HG03064 (cell line): ENCODE data around the gene QKI.

Source experiments
- ATAC-seq: cut with Tn5 transposase; IDR thresholded peaks from one replicate; pipeline ENCODE4 v1.9.1; 2021; ENCODE audit warnings: low read depth; ENCODE audit not compliant: unreplicated experiment

QKI gene

DNA sequence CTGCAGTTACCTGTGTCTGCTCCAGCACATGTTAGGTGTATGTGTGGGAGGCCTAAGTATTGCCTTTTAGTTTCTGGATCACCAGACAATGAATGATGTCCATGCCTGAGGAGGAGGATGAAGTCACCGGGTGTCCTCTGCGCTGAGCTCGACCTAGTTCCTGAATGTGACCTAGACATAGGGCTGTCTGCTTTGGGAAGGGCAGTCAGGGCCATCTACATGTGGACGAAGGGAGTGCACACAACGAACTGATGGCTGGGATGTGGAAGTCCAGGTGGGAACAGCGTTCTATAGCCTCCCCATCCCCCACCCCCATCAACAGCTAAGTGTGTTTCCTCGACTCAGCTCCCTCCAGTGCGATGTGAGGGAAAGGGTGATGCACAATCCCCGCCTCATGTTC, 186.3 kb downstream of the QKI start:
- no peak for ATAC-seq

DNA sequence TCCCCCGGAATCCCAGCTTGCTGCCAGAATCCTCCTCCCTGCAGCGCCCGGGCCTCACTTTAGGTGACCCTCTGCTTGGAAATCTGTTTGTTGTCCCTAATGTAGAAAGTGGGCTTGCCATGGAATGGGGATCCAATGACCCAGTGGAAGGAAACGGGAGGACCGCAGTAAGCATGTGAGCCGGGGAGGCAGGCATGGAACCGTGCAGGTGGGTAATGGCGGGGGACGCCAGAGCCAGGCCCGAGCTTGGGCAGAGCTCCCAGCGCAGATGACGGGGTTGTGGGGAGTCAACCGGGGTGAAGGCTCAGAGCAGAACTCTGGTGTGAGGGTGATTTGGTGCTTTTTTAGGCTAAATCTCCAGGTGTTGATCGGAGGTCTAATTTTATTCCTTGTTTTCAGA, 188.3 kb downstream of the QKI start:
- ATAC-seq, result no peak

DNA sequence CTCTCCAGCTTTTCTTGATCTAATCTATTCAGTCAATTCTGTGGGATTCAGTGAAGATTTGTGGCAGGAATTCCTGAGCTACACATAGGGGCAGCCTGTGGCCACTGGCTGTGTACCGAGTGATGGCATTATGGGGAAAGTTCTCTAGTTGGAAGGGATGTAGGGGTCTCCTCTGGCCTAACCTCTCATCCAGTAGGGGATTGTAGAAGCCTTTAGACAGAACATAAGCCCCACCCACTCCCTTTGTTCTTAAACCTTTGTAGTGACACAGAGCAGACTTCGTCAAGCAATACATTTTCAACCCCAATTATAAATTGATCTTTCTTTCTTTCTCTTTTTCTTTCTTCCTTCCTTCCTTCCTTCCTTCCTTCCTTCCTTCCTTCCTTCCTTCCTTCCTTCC, 188.9 kb downstream of the QKI start:
- ATAC-seq, result no peak

DNA sequence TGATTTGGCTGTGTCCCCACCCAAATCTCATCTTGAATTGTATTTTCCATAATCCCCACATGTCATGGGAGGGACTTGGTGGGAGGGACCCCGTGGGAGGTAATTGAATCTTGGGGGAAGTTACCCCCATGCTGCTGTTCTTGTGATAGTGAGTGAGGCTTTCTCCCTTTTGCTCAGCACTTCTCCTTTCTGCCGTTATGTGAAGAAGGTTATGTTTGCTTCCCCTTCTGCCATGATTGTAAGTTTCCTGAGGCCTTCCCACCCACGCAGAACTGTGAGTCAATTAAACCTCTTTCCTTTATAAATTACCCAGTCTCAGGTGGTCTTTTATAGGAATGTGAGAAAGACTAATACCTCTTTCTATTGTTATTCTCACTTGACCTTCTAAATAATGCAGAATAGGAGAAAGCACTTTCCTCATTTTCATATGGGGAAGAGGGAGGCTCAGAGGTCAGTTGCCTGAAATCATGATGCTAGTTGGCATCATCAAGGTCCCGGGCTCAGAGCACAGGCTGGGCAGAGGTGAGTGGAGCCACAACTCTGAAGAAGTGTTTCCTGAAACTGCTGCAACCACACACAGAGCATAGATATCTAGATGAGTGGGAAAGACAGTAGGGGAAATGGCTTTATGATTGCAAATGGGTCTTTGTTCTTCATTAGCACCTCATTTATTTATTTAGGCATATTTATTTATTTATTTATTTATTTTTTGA, 191.0 kb downstream of the QKI start:
- ATAC-seq, result no peak

DNA sequence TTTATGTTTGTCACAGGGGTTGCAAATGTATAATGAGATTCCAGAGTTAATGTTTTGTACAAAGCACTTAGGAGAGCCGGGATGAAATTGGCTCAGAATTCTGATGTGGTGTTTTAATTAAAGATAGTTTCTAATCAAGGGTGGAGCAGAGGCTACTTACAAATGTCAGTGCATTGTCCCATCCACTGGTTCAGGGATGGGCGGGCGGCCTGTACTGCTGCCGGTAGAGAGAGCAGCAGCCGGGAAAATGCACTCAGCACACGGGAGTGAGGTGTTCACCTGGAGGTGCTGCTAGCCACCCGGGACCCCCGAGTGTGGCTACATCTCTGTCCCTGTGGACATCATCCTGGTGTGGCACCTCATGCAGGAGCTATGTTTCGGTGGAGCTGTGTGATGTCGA, 193.3 kb downstream of the QKI start:
- no peak for ATAC-seq

DNA sequence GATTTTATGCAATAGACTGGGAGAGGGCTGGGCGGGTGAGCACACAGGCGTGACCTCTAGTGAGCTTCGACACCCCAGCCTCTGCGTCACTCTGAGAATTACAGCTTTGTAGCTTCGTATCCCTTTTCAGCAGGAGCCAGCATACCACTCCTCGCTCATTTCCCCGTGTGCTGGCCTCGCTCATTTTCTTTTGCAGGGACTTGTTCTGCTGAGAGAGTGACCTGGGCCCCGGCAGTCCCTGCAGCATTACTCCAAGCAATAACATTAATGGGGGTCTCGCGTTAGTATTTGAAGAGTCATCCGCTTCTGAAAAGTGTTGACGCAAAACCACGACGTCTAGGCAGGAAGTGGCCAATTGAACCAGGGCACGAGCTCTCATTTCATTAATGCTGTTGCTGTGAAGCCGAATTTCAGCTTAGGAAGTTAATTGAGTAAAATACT, 193.7 kb downstream of the QKI start:
- no peak for ATAC-seq

DNA sequence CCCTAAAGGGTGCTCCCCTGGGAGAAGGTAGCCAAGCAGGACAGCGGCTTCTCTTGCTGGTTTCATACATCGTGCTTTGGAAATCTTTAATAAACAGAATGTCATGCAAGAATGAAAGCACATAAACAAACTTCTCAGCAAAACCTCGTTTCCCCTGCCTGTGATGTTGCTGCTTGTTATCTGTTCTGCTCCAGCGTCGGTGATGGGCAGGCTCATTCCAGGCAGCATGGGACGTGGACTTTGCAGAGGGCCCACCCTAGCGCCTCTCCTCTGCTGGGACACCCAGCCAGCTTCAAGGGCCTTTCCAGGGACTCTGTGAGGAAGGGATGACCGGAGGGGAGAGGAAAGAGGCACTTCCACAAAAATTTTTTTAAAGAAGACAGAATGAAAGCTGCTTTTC, 197.7 kb downstream of the QKI start:
- ATAC-seq, result no peak

DNA sequence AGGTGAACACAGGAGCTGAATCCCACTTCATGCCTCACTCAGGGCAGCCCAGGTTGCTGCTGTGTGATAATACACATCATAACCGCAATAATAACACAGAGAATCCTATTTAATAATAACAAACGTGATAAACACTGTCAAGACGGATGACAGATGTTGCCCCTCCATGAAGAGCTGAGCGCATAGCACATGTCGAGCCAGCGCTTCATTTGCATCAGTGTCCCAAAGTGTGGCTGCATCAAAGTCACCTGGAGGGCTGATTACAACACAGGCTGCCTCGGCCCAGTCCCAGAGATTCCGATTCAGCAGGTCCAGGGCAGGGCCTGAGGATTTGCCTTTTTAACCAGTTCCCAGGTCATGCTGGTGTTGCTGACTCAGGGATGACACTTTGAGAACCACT, 198.5 kb downstream of the QKI start:
- no peak for ATAC-seq

DNA sequence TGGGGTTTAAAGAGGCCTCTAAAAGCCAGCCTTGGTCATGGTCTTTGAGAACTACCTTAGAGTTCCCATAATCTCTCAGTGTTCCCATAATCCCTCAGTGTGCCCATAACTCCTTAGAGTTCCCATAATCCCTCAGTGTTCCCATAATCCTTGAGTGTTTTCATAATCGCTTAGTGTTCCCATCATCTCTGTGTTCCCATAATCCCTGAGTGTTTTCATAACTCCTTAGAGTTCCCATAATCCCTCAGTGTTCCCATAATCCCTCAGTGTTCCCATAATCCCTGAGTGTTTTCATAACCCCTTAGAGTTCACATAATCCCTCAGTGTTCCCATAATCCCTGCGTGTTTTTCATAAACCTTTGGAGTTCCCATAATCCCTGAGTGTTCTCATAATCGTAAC, 199.2 kb downstream of the QKI start:
- no peak for ATAC-seq

DNA sequence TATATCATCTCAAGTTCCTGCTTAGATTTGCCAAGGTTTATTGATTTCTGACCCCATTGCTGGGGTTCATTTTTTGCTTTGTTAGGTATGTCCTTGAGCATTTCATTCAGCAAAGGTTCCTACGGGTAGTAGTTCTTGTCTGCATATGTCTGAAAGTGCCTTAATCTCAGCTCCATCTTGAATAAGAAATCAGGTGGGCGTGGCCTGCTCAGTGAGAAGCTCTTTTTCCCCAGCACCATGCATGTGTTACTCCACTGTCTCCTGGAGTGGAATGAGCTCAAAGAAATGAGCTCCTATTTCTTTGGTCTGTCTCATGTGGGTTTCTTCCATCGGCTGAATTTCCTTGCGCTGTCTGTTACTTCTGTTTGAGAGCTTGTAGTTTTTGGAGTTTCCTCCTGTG, 201.9 kb downstream of the QKI start:
- ATAC-seq, result no peak

DNA sequence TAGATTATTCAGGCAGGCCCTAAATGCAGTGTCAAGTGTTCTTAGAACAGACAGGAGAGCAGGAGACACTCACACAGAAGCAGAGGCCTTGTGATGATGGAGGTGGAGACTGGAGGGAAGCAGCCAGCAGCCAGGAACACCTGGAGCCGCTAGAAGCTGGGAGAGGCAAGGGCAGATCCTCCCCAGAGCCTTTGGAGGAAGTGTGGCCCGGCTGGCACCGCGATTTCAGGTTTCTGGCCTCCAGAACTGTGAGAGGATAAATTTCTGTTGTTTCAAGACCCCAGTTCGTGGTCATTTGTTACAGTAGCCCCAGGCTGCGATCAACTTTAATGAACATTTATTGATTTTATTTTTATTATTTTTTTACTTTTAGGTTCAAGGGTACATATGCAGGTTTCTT, 203.0 kb downstream of the QKI start:
- ATAC-seq, result no peak

DNA sequence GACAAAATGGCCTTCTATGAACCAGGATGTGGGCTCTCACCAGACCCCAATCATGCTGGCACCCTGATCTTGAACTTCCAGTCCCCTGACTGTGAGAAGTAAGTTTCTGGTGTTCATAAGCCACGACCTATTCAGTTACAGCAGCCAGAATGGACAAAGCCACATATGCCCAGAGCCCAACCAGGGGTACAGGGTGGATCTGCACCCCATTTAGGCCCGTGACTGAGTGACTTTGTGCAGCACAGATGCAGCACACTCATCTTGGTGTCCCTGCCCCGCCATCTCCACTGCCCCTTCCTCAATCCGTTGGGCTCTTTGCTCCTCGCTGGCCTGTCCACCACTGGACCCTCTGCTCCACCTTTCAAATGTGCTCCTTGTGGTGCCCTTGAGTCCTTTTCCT, 205.6 kb downstream of the QKI start:
- ATAC-seq, result no peak

DNA sequence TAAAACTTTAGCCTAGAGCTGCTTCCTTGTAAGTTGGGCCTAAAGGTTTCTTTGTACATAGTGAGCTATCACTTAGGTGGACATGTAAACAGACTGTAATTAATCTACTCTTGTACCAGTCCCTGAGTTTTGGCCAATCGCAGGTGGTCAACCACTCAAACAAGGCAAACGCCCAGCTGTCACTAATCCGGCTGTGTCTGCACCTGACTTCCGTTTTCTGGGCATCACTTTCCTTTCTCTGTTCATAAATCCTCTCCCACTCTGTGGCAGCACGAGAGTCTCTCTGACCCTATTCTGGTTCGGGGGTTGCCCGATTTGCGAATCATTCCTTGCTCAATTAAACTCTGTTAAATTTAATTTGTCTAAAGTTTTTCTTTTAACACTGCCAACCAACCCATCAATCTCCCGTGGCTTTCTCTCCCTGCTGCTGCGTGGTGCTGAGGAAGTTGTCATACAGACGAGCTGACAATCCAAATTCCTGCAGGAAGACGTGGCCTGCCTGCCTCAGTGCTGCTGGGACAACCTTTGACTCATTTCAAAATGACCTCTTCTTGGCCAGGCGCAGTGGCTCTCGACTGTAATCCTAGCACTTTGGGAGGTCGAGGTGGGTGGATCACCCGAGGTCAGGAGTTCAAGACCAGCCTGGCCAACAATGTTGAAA, 206.3 kb downstream of the QKI start:
- ATAC-seq, result no peak

DNA sequence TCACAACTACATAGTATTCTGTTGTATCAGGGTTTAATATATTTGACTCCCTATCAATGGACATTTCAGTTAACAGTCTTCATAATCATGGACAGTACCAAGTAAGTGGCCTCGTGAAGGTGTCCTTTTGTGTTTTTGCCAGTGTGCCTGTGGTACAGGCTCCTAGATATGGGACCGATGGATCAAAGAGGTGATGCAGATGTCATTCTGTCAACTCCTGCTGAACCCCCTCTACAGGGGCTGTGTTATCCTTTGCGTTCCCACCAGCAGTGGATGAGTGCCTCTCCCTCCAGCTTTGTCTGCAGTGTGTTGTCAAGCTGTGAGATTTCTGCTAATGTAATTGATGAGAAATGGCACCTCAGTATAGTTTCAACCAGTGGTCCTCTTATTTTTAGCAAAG, 210.7 kb downstream of the QKI start:
- ATAC-seq, result no peak

DNA sequence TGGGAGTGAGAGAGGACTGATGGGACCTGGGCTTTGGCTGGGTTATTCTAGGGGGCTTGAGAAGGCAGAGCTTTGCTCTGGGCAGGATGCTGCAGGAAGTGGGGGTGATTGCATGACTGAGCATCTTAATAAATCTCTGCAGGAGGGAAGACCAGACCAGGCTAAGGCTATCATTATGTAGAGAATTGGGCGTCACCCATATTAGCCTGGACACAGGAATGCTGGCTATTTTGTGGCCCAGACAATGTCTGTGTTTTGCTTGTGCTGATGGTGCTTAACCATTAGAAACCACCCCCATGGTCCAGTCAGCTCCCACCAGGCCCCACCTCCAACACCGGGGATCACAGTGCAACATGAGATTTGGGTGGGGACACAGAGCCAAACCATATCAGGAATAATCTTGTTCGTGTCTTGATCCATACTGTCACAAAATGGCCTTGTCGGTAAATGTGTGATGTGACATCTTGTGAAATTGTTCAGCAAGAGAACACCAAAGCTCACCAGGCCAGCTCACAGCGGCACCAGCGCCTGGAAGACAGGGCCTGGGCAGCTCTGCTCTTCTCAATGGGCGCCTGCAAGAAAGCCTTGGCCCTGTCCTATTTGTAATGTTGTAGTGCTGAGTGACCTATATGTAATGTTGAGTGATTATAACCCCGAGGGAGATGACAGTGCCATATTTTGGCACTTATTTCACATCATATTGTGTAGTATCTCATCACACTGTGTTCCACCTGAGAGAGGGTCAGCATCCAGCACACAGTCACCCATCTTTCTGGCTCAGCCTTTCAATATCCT, 211.8 kb downstream of the QKI start:
- no peak for ATAC-seq

DNA sequence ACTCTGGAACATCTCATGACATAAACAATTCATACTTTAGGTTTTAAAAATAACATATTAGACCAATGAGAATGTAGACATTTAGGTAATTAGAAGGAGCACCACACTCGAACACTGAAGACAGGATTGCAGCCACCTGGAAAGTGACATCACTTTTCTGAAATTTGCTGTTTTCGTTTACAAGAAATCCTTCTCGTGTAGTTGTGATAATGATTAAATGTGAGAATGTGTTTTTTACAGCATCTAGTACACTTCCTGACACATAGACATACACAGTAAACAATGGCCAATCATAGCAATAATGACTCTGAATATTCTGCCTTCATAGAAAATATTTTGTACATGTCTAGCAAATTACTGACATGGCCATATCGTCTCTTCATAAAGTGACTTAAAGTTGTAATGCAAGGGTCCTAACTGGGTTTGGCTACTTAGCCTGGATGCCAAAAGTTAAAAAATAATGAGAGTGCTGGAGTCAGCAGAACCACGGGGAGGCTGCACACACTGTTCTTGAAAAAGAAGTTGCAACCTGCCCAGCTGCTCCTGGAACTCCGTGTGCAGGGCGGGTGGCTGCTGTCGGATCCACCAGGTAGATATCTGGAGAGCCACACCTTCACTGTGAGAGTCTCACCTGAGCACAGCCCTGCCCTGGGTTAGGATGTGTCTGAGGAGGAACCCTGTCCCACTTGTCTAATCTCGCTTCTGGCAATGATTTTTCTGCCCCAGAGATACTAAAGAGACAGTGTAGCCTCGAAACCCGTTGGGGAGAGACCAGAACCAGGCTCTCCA, 212.9 kb downstream of the QKI start:
- no peak for ATAC-seq
